GM23338 (cell line): Measurements from ENCODE around the gene POMT2.

Experiments used
- CREB1 ChIP-seq: fragments of 250-450 bp; sonication (Bioruptor Pico); IDR thresholded peaks from 2 replicates; pipeline ENCODE4 v1.5.0; 2020; ENCODE audit warnings: low read depth, mild to moderate bottlenecking, moderate library complexity
- EZH2 ChIP-seq: fragments of 200-600 bp; sonication (generic); IDR thresholded peaks from one replicate; pipeline ENCODE4 v1.8.0; 2017; ENCODE audit warnings: antibody characterized with exemption, mild to moderate bottlenecking, low read depth; ENCODE audit not compliant: unreplicated experiment
- EZH2phosphoT487 ChIP-seq: fragments of 200-600 bp; sonication (generic); IDR thresholded peaks from one replicate; pipeline ENCODE4 v1.8.1; 2018; ENCODE audit warnings: antibody characterized with exemption; ENCODE audit not compliant: unreplicated experiment
- JUNB ChIP-seq: IDR thresholded peaks from one replicate; pipeline ENCODE4 v1.6.1; 2016; ENCODE audit warnings: antibody characterized with exemption; ENCODE audit not compliant: unreplicated experiment
- POLR2AphosphoS5 ChIP-seq: IDR thresholded peaks from 2 replicates; pipeline ENCODE4 v1.6.1; 2016; ENCODE audit warnings: antibody characterized with exemption, low read depth
- STAT1 ChIP-seq: IDR thresholded peaks from one replicate; pipeline ENCODE4 v1.6.1; 2016; ENCODE audit warnings: antibody characterized with exemption; ENCODE audit not compliant: unreplicated experiment
- ZNF114 ChIP-seq: fragments of 250-450 bp; sonication (Bioruptor Pico); IDR thresholded peaks from 2 replicates; pipeline ENCODE4 v1.5.0; 2020; ENCODE audit warnings: mild to moderate bottlenecking, moderate library complexity
- ZNF331 ChIP-seq: fragments of 250-450 bp; sonication (Bioruptor Pico); IDR thresholded peaks from 2 replicates; pipeline ENCODE4 v1.5.0; 2020; ENCODE audit warnings: low read depth, mild to moderate bottlenecking, moderate library complexity
- TF ChIP-seq, protein P1 (sequence below), 2 experiments: fragments of 200-600 bp in 1 of 2; sonication (generic) in 1 of 2; conservative IDR thresholded peaks; 2 replicates each; pipeline versions ENCODE4 v1.5.1 to v1.6.1; 2016 to 2017; ENCODE audit warnings: antibody characterized with exemption in 2 of 2, low read depth in 2 of 2, mild to moderate bottlenecking in 2 of 2, moderate library complexity in 1 of 2
- TF ChIP-seq, protein P2 (sequence below): IDR thresholded peaks from one replicate; pipeline ENCODE4 v1.6.1; 2018; ENCODE audit warnings: antibody characterized with exemption; ENCODE audit not compliant: unreplicated experiment

DNA sequence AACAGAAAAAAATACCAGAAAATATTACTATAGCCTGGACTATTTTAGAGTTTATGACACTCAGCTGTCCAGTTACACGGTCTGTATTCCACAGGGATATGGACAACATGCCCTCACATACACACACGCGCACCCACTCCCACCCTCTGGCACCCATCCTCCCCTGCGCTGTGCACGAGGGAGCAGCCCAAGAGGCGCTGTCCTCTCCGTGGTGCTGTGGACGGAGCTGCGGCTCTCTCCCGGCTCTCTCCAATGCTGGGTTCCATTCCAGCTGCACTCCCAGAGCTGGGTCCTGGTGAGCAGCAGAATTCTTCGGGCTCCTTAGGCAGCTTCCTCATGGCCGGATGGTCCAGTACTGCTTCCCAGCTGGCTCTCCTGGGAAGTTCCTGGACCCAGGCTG is 43.7 kb downstream of the POMT2 start:
- TF ChIP-seq, protein P1, sequence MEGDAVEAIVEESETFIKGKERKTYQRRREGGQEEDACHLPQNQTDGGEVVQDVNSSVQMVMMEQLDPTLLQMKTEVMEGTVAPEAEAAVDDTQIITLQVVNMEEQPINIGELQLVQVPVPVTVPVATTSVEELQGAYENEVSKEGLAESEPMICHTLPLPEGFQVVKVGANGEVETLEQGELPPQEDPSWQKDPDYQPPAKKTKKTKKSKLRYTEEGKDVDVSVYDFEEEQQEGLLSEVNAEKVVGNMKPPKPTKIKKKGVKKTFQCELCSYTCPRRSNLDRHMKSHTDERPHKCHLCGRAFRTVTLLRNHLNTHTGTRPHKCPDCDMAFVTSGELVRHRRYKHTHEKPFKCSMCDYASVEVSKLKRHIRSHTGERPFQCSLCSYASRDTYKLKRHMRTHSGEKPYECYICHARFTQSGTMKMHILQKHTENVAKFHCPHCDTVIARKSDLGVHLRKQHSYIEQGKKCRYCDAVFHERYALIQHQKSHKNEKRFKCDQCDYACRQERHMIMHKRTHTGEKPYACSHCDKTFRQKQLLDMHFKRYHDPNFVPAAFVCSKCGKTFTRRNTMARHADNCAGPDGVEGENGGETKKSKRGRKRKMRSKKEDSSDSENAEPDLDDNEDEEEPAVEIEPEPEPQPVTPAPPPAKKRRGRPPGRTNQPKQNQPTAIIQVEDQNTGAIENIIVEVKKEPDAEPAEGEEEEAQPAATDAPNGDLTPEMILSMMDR (conservative IDR thresholded peaks at IDR 0.05; ENCODE audit: low read depth in 2 of 2), result no peak
- TF ChIP-seq EZH2 (no peak), POLR2AphosphoS5 (no peak), ZNF331 (CRISPR knock-in tag) (no peak), EZH2phosphoT487 (no peak), CREB1 (CRISPR knock-in tag) (no peak), JUNB (no peak), ZNF114 (CRISPR knock-in tag) (no peak), STAT1 (no peak)
- TF ChIP-seq, protein P2, sequence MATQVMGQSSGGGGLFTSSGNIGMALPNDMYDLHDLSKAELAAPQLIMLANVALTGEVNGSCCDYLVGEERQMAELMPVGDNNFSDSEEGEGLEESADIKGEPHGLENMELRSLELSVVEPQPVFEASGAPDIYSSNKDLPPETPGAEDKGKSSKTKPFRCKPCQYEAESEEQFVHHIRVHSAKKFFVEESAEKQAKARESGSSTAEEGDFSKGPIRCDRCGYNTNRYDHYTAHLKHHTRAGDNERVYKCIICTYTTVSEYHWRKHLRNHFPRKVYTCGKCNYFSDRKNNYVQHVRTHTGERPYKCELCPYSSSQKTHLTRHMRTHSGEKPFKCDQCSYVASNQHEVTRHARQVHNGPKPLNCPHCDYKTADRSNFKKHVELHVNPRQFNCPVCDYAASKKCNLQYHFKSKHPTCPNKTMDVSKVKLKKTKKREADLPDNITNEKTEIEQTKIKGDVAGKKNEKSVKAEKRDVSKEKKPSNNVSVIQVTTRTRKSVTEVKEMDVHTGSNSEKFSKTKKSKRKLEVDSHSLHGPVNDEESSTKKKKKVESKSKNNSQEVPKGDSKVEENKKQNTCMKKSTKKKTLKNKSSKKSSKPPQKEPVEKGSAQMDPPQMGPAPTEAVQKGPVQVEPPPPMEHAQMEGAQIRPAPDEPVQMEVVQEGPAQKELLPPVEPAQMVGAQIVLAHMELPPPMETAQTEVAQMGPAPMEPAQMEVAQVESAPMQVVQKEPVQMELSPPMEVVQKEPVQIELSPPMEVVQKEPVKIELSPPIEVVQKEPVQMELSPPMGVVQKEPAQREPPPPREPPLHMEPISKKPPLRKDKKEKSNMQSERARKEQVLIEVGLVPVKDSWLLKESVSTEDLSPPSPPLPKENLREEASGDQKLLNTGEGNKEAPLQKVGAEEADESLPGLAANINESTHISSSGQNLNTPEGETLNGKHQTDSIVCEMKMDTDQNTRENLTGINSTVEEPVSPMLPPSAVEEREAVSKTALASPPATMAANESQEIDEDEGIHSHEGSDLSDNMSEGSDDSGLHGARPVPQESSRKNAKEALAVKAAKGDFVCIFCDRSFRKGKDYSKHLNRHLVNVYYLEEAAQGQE, result no peak
